ENCODE results near the gene TMEM272.

The TMEM272 gene

DNA sequence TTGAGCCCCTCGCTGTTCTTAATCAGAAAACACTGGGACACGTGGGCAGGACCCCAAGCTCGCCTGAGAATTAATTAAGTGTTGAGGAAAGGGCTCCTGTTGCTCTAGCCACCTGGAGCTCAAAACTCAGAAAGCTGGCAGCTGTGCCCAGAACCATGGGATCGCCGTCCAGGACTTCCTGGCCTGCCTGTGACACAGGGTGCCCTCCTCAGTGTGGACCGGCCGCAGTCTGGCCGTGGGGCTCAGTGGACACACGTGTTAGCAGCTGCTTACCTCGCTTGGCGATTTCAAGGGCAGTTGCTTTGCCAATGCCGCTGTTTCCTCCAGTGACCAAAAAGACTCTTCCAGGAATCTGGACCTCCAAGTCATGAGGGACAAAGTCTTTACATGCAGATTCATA lies 45.7 kb downstream of the TMEM272 start:
- in situ Hi-C loops (cut with HindIII; ENCODE audit: low sequenced_read_pairs) = loop anchor here (25.0 kb wide), 1 partner anchor 362 kb away; no protein-coding TSS in a partner anchor
- no peak overlapping the region for H3K4me3 ChIP-seq (ENCODE audit: low read depth, low read length)
- DNase-seq (ENCODE audit: low read depth) = no peak
- TF ChIP-seq, protein P1, sequence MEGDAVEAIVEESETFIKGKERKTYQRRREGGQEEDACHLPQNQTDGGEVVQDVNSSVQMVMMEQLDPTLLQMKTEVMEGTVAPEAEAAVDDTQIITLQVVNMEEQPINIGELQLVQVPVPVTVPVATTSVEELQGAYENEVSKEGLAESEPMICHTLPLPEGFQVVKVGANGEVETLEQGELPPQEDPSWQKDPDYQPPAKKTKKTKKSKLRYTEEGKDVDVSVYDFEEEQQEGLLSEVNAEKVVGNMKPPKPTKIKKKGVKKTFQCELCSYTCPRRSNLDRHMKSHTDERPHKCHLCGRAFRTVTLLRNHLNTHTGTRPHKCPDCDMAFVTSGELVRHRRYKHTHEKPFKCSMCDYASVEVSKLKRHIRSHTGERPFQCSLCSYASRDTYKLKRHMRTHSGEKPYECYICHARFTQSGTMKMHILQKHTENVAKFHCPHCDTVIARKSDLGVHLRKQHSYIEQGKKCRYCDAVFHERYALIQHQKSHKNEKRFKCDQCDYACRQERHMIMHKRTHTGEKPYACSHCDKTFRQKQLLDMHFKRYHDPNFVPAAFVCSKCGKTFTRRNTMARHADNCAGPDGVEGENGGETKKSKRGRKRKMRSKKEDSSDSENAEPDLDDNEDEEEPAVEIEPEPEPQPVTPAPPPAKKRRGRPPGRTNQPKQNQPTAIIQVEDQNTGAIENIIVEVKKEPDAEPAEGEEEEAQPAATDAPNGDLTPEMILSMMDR (IDR thresholded peaks at IDR 0.05; ENCODE audit: low read depth, low read length, missing control alignments) = no peak

DNA sequence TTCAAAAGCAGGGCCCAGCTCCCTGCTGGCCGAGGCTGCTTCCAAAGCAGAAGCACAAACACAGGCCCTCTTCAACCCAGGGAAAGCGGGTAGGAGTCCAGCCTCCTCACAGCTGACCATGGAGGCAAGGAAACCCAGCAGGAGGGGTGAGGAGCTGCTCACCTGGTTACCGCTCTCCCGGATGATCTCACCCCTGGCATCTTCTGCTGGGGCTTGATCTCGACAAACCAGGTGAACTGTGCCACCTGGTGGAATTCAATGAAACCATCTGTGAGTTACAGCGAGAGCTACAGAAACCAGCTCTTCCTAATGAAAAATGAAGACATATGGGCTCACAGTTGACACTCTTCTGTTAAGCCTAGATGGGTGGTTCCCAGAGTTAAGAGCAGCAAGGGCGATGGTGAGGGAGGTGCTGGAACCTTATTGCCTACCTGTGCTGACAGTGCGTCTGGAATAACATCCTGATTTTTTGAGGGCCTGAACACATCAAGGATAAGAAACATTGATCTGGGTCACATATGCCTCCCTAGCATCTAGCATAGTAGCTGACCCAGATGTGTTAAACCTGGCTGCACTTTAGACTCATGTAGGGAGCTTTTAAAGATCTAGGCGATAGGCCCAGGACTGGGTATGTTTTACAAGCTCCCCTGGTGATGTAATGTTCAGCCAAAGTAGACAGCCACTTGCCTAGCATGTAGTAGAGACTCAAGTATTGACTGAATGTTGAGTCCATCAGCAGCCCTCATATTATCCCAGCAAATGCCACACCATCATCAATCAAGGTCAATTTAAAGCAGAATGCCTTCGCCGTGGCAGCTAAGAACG lies 47.1 kb downstream of the TMEM272 start:
- H3K4me3 ChIP-seq (ENCODE audit: low read depth, low read length) = no peak overlapping the region
- in situ Hi-C loops (cut with HindIII; ENCODE audit: low sequenced_read_pairs) = loop anchor here (25.0 kb wide), 1 partner anchor 361 kb away; no protein-coding TSS in a partner anchor
- TF ChIP-seq, protein P1 (IDR thresholded peaks at IDR 0.05; ENCODE audit: low read depth, low read length, missing control alignments) = peak; percentile 53
- DNase-seq (ENCODE audit: low read depth) = peak; percentile 37

DNA sequence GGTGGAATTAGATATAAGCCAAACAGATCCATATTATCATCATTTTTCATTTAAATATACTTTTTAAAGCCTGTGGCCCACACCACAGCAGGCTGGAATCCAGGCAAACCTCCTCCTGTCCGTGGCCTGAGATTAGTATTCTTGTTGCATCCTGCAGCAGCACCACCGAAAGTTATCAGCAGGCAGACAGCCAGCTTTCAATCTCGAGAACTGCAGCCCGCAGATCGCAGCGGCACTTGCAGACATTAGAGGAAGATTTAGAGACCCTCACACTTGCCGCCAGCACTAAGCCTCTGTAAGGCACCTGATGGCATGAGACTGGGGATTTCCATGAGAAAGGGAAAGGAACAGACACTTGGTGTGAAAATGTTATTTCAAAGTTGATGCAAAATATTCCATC lies 48.4 kb downstream of the TMEM272 start:
- TF ChIP-seq, protein P1 (IDR thresholded peaks at IDR 0.05; ENCODE audit: low read depth, low read length, missing control alignments) = no peak
- in situ Hi-C loops (cut with HindIII; ENCODE audit: low sequenced_read_pairs) = loop anchor here (25.0 kb wide), 1 partner anchor 359 kb away; no protein-coding TSS in a partner anchor
- H3K4me3 ChIP-seq (ENCODE audit: low read depth, low read length) = no peak overlapping the region
- DNase-seq (ENCODE audit: low read depth) = no peak

DNA sequence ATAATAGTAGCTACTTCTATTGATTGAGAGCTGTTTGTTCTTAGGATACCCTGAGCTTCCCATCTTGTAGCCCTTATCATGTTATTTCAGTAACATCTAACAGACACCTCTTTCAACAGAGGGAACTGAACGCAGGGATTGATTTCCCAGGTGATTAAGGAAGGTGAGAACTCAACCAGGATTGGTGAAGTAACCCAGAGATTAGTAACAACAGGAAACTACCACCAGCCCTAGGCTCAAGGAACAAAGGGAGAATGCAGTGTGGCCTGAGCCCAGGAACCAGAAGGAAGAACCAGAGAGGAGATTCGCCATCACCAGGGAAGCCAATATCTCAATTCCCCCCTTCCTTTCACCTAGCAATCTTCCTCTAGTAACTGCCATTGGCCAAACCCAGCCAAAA lies 49.6 kb downstream of the TMEM272 start:
- in situ Hi-C loops (cut with HindIII; ENCODE audit: low sequenced_read_pairs) = loop anchor here (25.0 kb wide), 1 partner anchor 358 kb away; no protein-coding TSS in a partner anchor
- H3K4me3 ChIP-seq (ENCODE audit: low read depth, low read length) = no peak overlapping the region
- TF ChIP-seq, protein P1 (IDR thresholded peaks at IDR 0.05; ENCODE audit: low read depth, low read length, missing control alignments) = no peak
- DNase-seq (ENCODE audit: low read depth) = no peak

DNA sequence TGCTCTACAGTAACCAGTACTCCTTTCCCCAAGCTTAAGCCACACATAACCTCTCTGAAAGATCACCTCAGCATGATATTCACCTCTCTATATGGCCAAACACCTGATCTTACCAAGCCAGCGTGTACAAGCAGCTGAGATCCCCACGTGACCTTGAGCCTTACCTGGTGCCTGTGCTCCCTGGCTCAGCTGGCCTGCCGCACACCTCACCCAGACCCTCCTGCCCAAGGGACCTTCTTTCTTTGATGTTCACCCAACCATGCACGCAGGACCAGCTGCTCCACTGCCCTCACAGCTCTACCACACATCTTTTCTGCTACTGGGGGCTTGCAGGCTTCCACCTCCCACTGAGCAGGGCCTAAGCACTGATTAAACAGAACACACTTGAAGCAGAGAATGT lies 50.0 kb downstream of the TMEM272 start:
- H3K4me3 ChIP-seq (ENCODE audit: low read depth, low read length) = no peak overlapping the region
- in situ Hi-C loops (cut with HindIII; ENCODE audit: low sequenced_read_pairs) = loop anchor here (25.0 kb wide), 1 partner anchor 358 kb away; no protein-coding TSS in a partner anchor
- no peak for DNase-seq (ENCODE audit: low read depth)
- TF ChIP-seq, protein P1 (IDR thresholded peaks at IDR 0.05; ENCODE audit: low read depth, low read length, missing control alignments) = no peak

DNA sequence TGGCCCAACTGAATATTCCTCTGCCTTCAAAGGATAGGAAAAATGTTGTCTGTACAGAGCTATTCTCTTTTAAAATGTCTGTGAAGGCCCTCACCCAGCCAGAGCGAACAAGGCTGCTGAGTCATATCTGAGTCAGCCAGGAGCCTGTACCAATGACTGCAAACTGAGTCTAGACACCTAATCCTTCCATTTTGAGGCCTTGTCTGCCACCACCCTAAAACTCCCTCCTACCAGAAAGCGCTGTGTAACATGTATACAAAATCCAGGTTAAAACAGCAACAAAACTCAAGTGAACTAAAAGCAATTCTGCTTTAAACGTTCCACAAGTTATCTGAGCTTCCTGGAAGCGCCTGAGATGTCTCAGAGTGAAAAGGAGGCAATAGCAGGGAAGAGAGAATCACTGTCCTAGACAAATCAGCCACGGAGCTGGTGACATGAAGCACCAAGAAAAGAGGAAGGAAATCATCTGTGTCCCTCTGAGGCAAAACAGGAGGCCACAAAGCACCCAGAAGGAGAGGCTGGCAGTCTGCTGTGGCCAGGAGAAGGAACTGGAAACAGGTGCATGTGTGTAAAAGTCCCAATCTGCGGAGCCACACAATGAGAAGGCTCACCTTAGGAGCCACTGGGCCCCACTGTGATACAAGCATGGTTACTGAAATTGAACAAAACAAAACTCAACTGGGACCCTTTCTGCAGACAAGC lies 51.3 kb downstream of the TMEM272 start:
- no peak overlapping the region for H3K4me3 ChIP-seq (ENCODE audit: low read depth, low read length)
- in situ Hi-C loops (cut with HindIII; ENCODE audit: low sequenced_read_pairs) = loop anchor here (25.0 kb wide), 1 partner anchor 356 kb away; no protein-coding TSS in a partner anchor
- TF ChIP-seq, protein P1 (IDR thresholded peaks at IDR 0.05; ENCODE audit: low read depth, low read length, missing control alignments) = no peak
- DNase-seq (ENCODE audit: low read depth) = peak; percentile 54
